Tibial artery (tissue), 4 donors: ENCODE measurements around the gene SPATA7.

Experiments
- DNase-seq, 2 donors: peaks; one replicate each; pipeline ENCODE4 v3.0.0-alpha.2; 2019
- H3K27ac ChIP-seq, 2 donors: fragments of 200-600 bp; sonication (generic) in 1 of 2; 1 replicate in 1 of 2; 2 replicates in 1 of 2; pipeline ENCODE4 v1.5.1; 2018 to 2019; ENCODE audit warnings: mild to moderate bottlenecking in 1 of 2
- H3K27me3 ChIP-seq, 2 donors: fragments of 200-600 bp; sonication (generic) in 1 of 2; one replicate each; pipeline versions ENCODE4 v1.5.1 to v1.6.0; 2016 to 2019
- H3K36me3 ChIP-seq, 3 donors: fragments of 200-600 bp; sonication (generic) in 2 of 3; one replicate each; pipeline ENCODE4 v1.5.1; 2016 to 2019; ENCODE audit warnings: mild to moderate bottlenecking in 2 of 3
- H3K4me1 ChIP-seq, 4 donors: fragments of 200-600 bp; sonication (generic) in 2 of 4; 1 replicate in 3 of 4; 2 replicates in 1 of 4; pipeline ENCODE4 v1.5.1; 2016 to 2019
- H3K4me3 ChIP-seq, 2 donors: fragments of 200-600 bp; sonication (generic) in 1 of 2; 1 replicate in 1 of 2; 2 replicates in 1 of 2; pipeline ENCODE4 v1.5.1; 2018 to 2019; ENCODE audit warnings: mild to moderate bottlenecking in 2 of 2
- H3K9me3 ChIP-seq, 3 donors: fragments of 200-600 bp; sonication (generic) in 1 of 3; one replicate each; pipeline ENCODE4 v1.5.1; 2016 to 2019
- intact Hi-C: fragments of 100-400 bp; cut with DNase I; formaldehyde crosslinking; loops from one replicate; pipeline ENCODE4 v1.15.0; 2023; ENCODE audit warnings: low total_unique reads
- TF ChIP-seq, protein P1 (sequence below), 2 experiments: fragments of 200-600 bp in 1 of 2; fragments of 450-650 bp in 1 of 2; IDR thresholded peaks; one replicate each; pipeline ENCODE4 v1.5.1; 2017 to 2019; ENCODE audit warnings: antibody characterized with exemption in 2 of 2, mild to moderate bottlenecking in 1 of 2, moderate library complexity in 1 of 2

The SPATA7 gene

DNA sequence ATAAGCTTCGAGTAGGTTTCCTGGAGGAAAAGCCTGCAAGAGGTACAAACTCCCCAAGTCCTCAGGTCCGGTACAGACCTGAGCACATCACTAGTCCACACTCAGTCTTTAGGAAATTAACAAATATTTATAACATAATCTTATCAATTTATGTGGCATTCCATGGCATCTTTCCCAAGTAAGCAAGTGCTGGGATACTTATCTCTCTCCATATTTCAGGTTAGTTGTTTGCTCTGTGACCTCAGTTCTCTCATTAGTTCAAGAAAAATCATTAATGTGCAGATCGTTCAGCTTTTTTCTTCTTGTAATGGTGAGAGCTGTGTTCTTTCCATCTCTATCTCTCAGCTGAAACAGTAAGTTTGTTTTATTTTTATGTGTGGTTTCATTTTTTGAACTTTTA lies 34.7 kb downstream of the SPATA7 start:
- H3K27ac ChIP-seq: no peak overlapping the region
- H3K36me3 ChIP-seq: peaks cover 31 to 45% (median 31%) of the 10 kb centered on the region in 3 donors
- TF ChIP-seq, protein P1, sequence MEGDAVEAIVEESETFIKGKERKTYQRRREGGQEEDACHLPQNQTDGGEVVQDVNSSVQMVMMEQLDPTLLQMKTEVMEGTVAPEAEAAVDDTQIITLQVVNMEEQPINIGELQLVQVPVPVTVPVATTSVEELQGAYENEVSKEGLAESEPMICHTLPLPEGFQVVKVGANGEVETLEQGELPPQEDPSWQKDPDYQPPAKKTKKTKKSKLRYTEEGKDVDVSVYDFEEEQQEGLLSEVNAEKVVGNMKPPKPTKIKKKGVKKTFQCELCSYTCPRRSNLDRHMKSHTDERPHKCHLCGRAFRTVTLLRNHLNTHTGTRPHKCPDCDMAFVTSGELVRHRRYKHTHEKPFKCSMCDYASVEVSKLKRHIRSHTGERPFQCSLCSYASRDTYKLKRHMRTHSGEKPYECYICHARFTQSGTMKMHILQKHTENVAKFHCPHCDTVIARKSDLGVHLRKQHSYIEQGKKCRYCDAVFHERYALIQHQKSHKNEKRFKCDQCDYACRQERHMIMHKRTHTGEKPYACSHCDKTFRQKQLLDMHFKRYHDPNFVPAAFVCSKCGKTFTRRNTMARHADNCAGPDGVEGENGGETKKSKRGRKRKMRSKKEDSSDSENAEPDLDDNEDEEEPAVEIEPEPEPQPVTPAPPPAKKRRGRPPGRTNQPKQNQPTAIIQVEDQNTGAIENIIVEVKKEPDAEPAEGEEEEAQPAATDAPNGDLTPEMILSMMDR (IDR thresholded peaks at IDR 0.05): no peak
- no peak for DNase-seq
- no peak overlapping the region for H3K4me3 ChIP-seq
- intact Hi-C loops: no loop called here
- H3K9me3 ChIP-seq: peaks cover 0 to 23% (median 12%) of the 10 kb centered on the region in 3 donors
- H3K4me1 ChIP-seq: no peaks in the 10 kb centered on the region
- H3K27me3 ChIP-seq: no peaks in the 10 kb centered on the region

DNA sequence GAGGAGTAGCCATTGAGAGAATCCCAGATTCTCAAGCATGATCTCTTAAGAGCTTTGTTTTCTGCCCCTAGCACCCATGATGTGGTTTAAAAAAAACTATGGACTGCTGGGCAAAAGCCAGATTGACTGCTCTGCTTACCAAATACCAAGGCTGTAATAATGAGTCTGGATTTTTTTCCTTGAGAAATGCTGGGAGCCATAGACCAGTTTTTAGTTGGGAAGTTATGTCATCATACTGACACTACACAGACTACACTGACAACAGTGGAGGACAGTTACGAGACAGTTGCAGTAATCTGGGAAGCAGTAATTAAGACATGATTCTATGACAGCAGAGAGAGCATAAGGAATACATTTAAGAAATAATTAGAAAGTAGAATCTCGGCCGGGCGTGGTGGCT lies 35.8 kb downstream of the SPATA7 start:
- TF ChIP-seq, protein P1 (IDR thresholded peaks at IDR 0.05): no peak
- DNase-seq: no peak
- Histone ChIP-seq H3K36me3 (peaks cover 25 to 35% (median 31%) of the 10 kb centered on the region in 3 donors), H3K9me3 (peaks cover 0 to 13% (median 8%) of the 10 kb centered on the region in 3 donors), H3K27ac (no peak overlapping the region), H3K4me3 (no peak overlapping the region), H3K27me3 (no peaks in the 10 kb centered on the region), H3K4me1 (peaks cover 0 to 3% (median 1%) of the 10 kb centered on the region in 4 donors)
- intact Hi-C loops: no loop called here

DNA sequence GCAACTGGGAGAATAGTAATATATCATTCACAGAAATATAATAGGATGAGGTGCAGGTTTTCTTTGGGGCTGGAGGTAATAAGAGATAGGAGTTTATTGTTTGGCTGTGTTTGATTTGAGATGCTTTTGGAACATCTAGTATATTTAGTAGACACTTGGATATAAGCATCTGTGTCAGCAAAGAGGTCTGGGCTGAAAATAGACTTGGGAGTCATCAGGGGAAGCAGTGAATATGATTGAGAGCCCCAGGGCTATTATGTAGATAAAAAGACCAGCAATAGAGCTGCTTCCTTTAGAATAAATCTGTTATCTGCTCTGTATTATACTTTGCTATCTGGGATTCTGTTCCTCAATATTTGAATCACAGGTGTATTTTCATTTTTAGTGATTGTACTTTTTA lies 36.6 kb downstream of the SPATA7 start:
- DNase-seq: no peak
- Histone ChIP-seq H3K4me1 (peaks cover 0 to 10% (median 1%) of the 10 kb centered on the region in 4 donors), H3K9me3 (peaks cover 0 to 8% (median 7%) of the 10 kb centered on the region in 3 donors), H3K27ac (no peak overlapping the region), H3K4me3 (no peak overlapping the region), H3K27me3 (no peaks in the 10 kb centered on the region), H3K36me3 (peaks cover 19 to 28% (median 25%) of the 10 kb centered on the region in 3 donors)
- TF ChIP-seq, protein P1 (IDR thresholded peaks at IDR 0.05): no peak
- intact Hi-C loops: no loop called here

DNA sequence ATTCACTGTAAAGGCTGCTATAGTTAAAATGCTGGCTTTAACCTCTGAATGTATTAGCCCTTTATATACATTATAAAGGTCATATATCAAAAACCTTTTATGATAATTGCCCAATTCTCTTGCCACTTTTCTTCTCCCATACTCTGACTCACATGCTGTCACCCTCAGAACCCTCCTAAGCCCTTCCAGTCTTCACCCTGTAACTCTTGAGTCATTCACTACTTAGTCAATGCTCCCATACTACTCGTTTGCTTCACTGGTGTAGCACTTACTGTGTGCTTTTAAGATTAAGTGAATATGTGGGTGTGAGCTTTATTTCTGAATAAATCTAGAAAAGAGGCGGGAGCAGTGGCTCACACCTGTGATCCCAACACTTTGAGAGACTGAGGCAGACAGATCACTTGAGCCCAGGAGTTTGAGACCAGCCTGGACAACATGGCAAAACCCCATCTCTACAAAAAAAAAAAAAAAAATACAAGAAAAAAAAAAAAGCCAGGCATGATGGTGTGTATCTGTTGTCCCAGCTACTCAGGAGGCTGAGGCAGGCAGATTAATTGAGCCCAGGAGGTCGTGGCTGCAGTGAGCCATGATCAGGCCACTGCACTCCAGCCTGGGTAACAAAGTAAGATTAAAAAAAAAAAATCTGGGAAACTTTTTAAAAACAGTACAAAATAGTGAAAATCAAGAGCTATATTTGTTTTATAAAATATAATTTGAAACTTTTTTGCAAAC lies 37.6 kb downstream of the SPATA7 start:
- TF ChIP-seq, protein P1 (IDR thresholded peaks at IDR 0.05): no peak
- H3K27ac ChIP-seq: no peak overlapping the region
- H3K4me3 ChIP-seq: no peak overlapping the region
- H3K27me3 ChIP-seq: no peaks in the 10 kb centered on the region
- H3K36me3 ChIP-seq: peaks cover 10 to 18% (median 14%) of the 10 kb centered on the region in 3 donors
- no peak for DNase-seq
- H3K9me3 ChIP-seq: peaks cover 0 to 6% (median 0%) of the 10 kb centered on the region in 3 donors
- intact Hi-C loops: no loop called here
- H3K4me1 ChIP-seq: peaks cover 0 to 13% (median 1%) of the 10 kb centered on the region in 4 donors

DNA sequence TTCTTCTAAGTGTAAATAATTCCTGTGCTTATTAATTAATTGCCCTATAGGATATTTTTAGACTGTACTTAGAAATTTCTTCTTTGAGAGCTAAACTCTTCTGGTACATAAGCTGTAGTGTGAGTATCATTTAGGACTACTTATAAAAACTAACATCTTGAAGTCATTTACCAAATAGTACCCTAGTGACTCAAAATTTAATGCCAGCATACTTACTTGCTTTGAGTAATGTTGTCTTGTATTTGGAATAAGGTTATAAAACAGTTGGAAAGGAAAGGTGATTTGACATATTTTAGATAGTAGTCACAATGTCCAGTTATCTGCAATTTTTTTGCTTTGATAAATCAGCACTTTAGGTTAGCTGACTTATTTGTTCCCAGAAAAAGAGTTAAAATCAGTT lies 39.1 kb downstream of the SPATA7 start:
- peaks cover 4 to 11% (median 8%) of the 10 kb centered on the region in 3 donors for H3K36me3 ChIP-seq
- H3K9me3 ChIP-seq: no peaks in the 10 kb centered on the region
- peaks cover 0 to 13% (median 1%) of the 10 kb centered on the region in 4 donors for H3K4me1 ChIP-seq
- no peaks in the 10 kb centered on the region for H3K27me3 ChIP-seq
- no peak overlapping the region for H3K4me3 ChIP-seq
- no peak for DNase-seq
- intact Hi-C loops: no loop called here
- TF ChIP-seq, protein P1 (IDR thresholded peaks at IDR 0.05): no peak
- H3K27ac ChIP-seq: no peak overlapping the region
